Panc1 (cell line): ENCODE measurements around the gene TRIM66. TPM values are rescaled to one million over a fixed set of nuclear protein-coding genes. Genes with fewer than 3 reads are reported as not detected.

Source experiments
- ATAC-seq: fragments of 200-7000 bp; cut with Tn5 transposase; 2 replicates; pipeline ENCODE4 v1.9.1; 2020; ENCODE audit warnings: mild to moderate bottlenecking, moderate library complexity
- BruUV-seq: library from RNA; stranded (reverse); fragments of 400-500 nt; replicated peaks from 2 replicates; lab custom pipeline; 2021; lab: Mats Ljungman, UMichigan
- CTCF ChIA-PET: fragments of 300-600 bp; sonication (Branson Sonifier 250); formaldehyde crosslinking; loops from one replicate; lab custom pipeline; 2022; ENCODE audit warnings: antibody characterized with exemption; lab: Charles Lee
- POLR2A ChIA-PET: fragments of 300-600 bp; sonication (Branson Sonifier 250); formaldehyde crosslinking; loops from one replicate; lab custom pipeline; 2022; ENCODE audit warnings: antibody characterized with exemption; lab: Charles Lee
- DNase-seq: peaks from one replicate; pipeline ENCODE4 v3.0.0-alpha.2; 2010; ENCODE audit warnings: low read depth, low spot score
- H3K27ac ChIP-seq: 2 replicates; pipeline ENCODE4 v1.5.1; 2011; ENCODE audit warnings: mild to moderate bottlenecking, low read length, inconsistent platforms
- H3K27me3 ChIP-seq: fragments of 200-500 bp; sonication (Bioruptor generic); 2 replicates; pipeline ENCODE4 v1.6.0; 2014; ENCODE audit warnings: low read length, inconsistent platforms; ENCODE audit not compliant: control insufficient read depth, insufficient read depth
- H3K36me3 ChIP-seq: fragments of 200-500 bp; sonication (Bioruptor generic); 2 replicates; pipeline ENCODE4 v1.5.1; 2014; ENCODE audit warnings: inconsistent platforms, mild to moderate bottlenecking, low read length, moderate library complexity; ENCODE audit not compliant: control insufficient read depth, insufficient read depth
- H3K4me1 ChIP-seq: 2 replicates; pipeline ENCODE4 v1.5.1; 2011; ENCODE audit warnings: inconsistent platforms, mild to moderate bottlenecking, low read length, moderate library complexity; ENCODE audit not compliant: control insufficient read depth, insufficient read depth
- H3K4me3 ChIP-seq, 2 experiments: 2 replicates each; pipeline ENCODE4 v1.5.1; 2011 to 2012; ENCODE audit warnings: low read depth in 2 of 2, low read length in 2 of 2, mild to moderate bottlenecking in 2 of 2, inconsistent platforms in 1 of 2, moderate library complexity in 1 of 2
- H3K9me3 ChIP-seq: fragments of 200-500 bp; sonication (Bioruptor generic); 2 replicates; pipeline ENCODE4 v1.5.1; 2014; ENCODE audit warnings: low read depth, mild to moderate bottlenecking, inconsistent platforms, low read length, moderate library complexity; ENCODE audit not compliant: control insufficient read depth, insufficient read depth
- CTCF ChIP-seq: fragments of 450-650 bp; IDR thresholded peaks from 2 replicates; pipeline ENCODE4 v1.5.1; 2017; ENCODE audit warnings: mild to moderate bottlenecking
- POLR2AphosphoS5 ChIP-seq: IDR thresholded peaks from 2 replicates; pipeline ENCODE4 v1.6.1; 2012; ENCODE audit warnings: mild to moderate bottlenecking, low read depth, low read length, moderate library complexity
- REST ChIP-seq, 2 experiments: IDR thresholded peaks; 2 replicates each; pipeline ENCODE4 v1.6.1; 2011 to 2012; ENCODE audit warnings: low read depth in 2 of 2, control low read depth in 1 of 2, low read length in 1 of 2, mild to moderate bottlenecking in 1 of 2, moderate library complexity in 1 of 2; ENCODE audit not compliant: insufficient read depth in 1 of 2
- SIN3A ChIP-seq: IDR thresholded peaks from 2 replicates; pipeline ENCODE4 v1.6.1; 2012; ENCODE audit warnings: low read depth, mild to moderate bottlenecking, low read length, moderate library complexity, borderline replicate concordance; ENCODE audit not compliant: insufficient read depth
- TCF7L2 ChIP-seq: IDR thresholded peaks from 2 replicates; pipeline ENCODE4 v1.6.1; 2011; ENCODE audit warnings: mild to moderate bottlenecking, low read depth, low read length, inconsistent platforms
- in situ Hi-C: cut with HindIII; loops from 2 replicates; pipeline ENCODE4 v1.10.0; 2016; ENCODE audit warnings: low sequenced_read_pairs, low pct_unique_long_range_greater_than_20kb
- intact Hi-C: fragments of 100-400 bp; cut with micrococcal nuclease; formaldehyde crosslinking; loops from one replicate; pipeline ENCODE4 v1.10.0; 2022; ENCODE audit not compliant: unreplicated experiment
- total RNA-seq: library from RNA; stranded (reverse); gene quantifications from one replicate; pipeline ENCODE4 v1.2.1, GENCODE V29; 2021; ENCODE audit not compliant: unreplicated experiment

The TRIM66 gene
- total RNA-seq, 1 experiment from 2014 or later: 30.4 TPM

- H3K36me3 ChIP-seq: peaks cover 20% of the 10 kb centered on the region
- DNase-seq (no peak), ATAC-seq (no peak)
- no peaks in the 10 kb centered on the region for H3K27me3 ChIP-seq
- no peaks in the 10 kb centered on the region for H3K9me3 ChIP-seq
- BruUV-seq: no TSS peak
- H3K4me3 ChIP-seq: peak overlapping the region; percentile 68 to 69
- CTCF ChIA-PET: interaction anchor here (1.0 kb wide), 1 partner anchor 270 kb away, joined by 6 read pairs; no protein-coding TSS in a partner anchor
- POLR2A ChIA-PET: no interaction called here
- intact Hi-C loops: loop anchor here (5.0 kb wide), 3 partner anchors 123 to 268 kb away; a partner anchor contains a TSS
- H3K4me1 ChIP-seq: peaks cover 42% of the 10 kb centered on the region
- in situ Hi-C loops: no loop called here
- no peak for TF ChIP-seq POLR2AphosphoS5
- TF ChIP-seq TCF7L2: no peak
- TF ChIP-seq REST (IDR thresholded peaks at IDR 0.05; ENCODE audit: insufficient read depth in 1 of 2, low read depth in 2 of 2, low read length in 1 of 2): no peak
- no peak for TF ChIP-seq SIN3A
- TF ChIP-seq CTCF: no peak
- H3K27ac ChIP-seq: peak overlapping the region; percentile 98
Measured at GRCh38 chr11:8689726-8690255, 7.3 kb upstream of the TRIM66 start.

GRCh38 chr11:8688414-8689362 lies 6.2 kb upstream of the TRIM66 start:
- H3K36me3 ChIP-seq: peaks cover 29% of the 10 kb centered on the region

More at GRCh38 chr11:8688414-8689362, 6.2 kb upstream of the TRIM66 start:
- TF ChIP-seq POLR2AphosphoS5 (peak; percentile 99), CTCF (peak; percentile 69; the same call in 1 of the 2 replicates), TCF7L2 (peak; percentile 53; the same call in 1 of the 2 replicates), REST (IDR thresholded peaks at IDR 0.05; ENCODE audit: insufficient read depth in 1 of 2, low read depth in 2 of 2, low read length in 1 of 2) (peak in 1 of 2 experiments; percentile 75; a peak in 1 of 4 replicates), SIN3A (peak; percentile 97)
- Histone ChIP-seq H3K27ac (peak overlapping the region; percentile 100), H3K27me3 (no peaks in the 10 kb centered on the region), H3K4me3 (peak overlapping the region; percentile 68 to 69), H3K9me3 (no peaks in the 10 kb centered on the region), H3K4me1 (peaks cover 49% of the 10 kb centered on the region)
- ATAC-seq (peak; percentile 92), DNase-seq (peak; percentile 98)
- in situ Hi-C loops (no loop called here), intact Hi-C loops (loop anchor here (5.0 kb wide), 3 partner anchors 124 to 269 kb away; a partner anchor contains a TSS)
- BruUV-seq: TSS peak; percentile 89
- POLR2A ChIA-PET: interaction anchor here (0.5 to 1.2 kb wide), 9 partner anchors 10 to 761 kb away, joined by 3 to 8 read pairs (median 3); no protein-coding TSS in a partner anchor
- CTCF ChIA-PET: interaction anchor here (0.5 to 1.3 kb wide), 7 partner anchors 62 to 411 kb away, joined by 3 to 12 read pairs (median 3); no protein-coding TSS in a partner anchor
